ENCODE measurements around the gene SEZ6L2. TPM values are rescaled to one million over a fixed set of nuclear protein-coding genes. Genes with fewer than 3 reads are reported as not detected.
A peak's percentile ranks its signal among the peaks of the same experiment; 100 is the strongest.

SEZ6L2 gene
- total and polyA plus RNA-seq, 2 of the 13 experiments (the other 11 are each of a cell fraction or from before 2014, with no cell fraction given), result 14.9 to 16.9 TPM

DNA sequence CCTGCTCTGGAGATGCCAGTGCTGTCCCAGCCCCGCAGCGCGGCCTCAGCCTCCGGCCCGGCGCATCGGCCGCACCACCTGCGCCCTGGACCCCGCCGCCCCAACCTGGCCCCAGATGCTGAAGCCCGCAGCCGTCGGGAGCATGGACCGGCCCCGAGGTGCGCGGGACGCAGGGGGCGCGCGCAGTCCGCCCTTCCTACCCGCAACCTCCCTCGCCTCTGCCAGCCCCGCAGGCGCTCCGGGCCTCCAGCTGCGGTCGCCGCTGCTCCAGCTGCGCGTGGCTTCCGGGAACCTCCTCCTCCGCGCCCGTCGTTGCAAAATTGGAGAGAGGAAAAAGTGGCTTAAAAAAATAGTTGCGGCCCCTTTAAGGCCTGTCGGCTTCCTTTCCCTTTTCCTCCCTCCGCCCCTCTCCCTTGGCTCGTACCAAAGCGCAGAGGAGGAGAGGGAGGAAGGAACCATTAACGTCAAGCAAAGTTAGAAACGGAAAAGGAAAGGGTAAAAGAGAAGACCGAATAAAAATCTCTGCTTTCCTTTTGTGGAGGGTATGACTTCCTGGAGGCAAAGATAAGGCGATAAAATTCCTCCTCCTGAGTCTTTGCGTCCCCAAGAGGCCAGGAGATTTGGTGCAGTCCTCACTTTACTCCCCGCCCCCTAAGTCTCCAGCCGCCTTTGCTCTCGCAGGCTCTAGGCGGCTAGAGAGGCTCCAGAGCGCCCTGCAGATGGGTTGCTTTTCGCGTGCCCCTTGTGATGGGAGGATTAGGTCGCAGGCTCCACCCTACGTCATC, 36.3 kb downstream of the SEZ6L2 start, which contains the start of gene CDIPT (continued):
- TF ChIP-seq PLSCR1 (CRISPR knock-in tag; IDR thresholded peaks at IDR 0.05; ENCODE audit: borderline replicate concordance) (no peak), RORA (CRISPR knock-in tag; IDR thresholded peaks at IDR 0.05) (no peak), ZNF329 (CRISPR knock-in tag; IDR thresholded peaks at IDR 0.05; ENCODE audit: low read depth) (0 out of 2 replicates have a peak, but pooled peaks have one; percentile 52), AHR (CRISPR knock-in tag; IDR thresholded peaks at IDR 0.05) (no peak), ZNF674 (CRISPR knock-in tag; IDR thresholded peaks at IDR 0.05; ENCODE audit: low read depth) (no peak), FOXK1 (CRISPR knock-in tag; IDR thresholded peaks at IDR 0.05; ENCODE audit: borderline replicate concordance, low read depth) (no peak; the same call in 1 of the 2 replicates), ZNF703 (CRISPR knock-in tag; IDR thresholded peaks at IDR 0.05; ENCODE audit: borderline replicate concordance) (0 out of 2 replicates have a peak, but pooled peaks have one; percentile 12), POLR2AphosphoS2 (IDR thresholded peaks at IDR 0.05; ENCODE audit: low read depth, low read length) (no peak), ZNF20 (CRISPR knock-in tag; IDR thresholded peaks at IDR 0.05) (no peak), HNRNPL (IDR thresholded peaks at IDR 0.05; ENCODE audit: low read depth, low read length) (peak; percentile 28; the same call in 1 of the 2 replicates), ZNF556 (CRISPR knock-in tag; IDR thresholded peaks at IDR 0.05; ENCODE audit: borderline replicate concordance) (peak; percentile 90), ZBTB10 (CRISPR knock-in tag; IDR thresholded peaks at IDR 0.05; ENCODE audit: borderline replicate concordance) (no peak), ZNF512B (CRISPR knock-in tag; IDR thresholded peaks at IDR 0.05; ENCODE audit: borderline replicate concordance) (peak; percentile 70; the same call in 1 of the 2 replicates), ZNF160 (CRISPR knock-in tag; IDR thresholded peaks at IDR 0.05) (no peak), ZNF766 (CRISPR knock-in tag; IDR thresholded peaks at IDR 0.05; ENCODE audit: borderline replicate concordance) (no peak), ZNF121 (CRISPR knock-in tag; IDR thresholded peaks at IDR 0.05) (0 out of 2 replicates have a peak, but pooled peaks have one; percentile 45), ZNF768 (CRISPR knock-in tag; IDR thresholded peaks at IDR 0.05) (peak; percentile 50; the same call in 1 of the 2 replicates)
- TF ChIP-seq, protein P1, sequence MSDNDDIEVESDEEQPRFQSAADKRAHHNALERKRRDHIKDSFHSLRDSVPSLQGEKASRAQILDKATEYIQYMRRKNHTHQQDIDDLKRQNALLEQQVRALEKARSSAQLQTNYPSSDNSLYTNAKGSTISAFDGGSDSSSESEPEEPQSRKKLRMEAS (IDR thresholded peaks at IDR 0.05), result peak; percentile 81
- TF ChIP-seq, protein P2, sequence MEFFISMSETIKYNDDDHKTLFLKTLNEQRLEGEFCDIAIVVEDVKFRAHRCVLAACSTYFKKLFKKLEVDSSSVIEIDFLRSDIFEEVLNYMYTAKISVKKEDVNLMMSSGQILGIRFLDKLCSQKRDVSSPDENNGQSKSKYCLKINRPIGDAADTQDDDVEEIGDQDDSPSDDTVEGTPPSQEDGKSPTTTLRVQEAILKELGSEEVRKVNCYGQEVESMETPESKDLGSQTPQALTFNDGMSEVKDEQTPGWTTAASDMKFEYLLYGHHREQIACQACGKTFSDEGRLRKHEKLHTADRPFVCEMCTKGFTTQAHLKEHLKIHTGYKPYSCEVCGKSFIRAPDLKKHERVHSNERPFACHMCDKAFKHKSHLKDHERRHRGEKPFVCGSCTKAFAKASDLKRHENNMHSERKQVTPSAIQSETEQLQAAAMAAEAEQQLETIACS (CRISPR knock-in tag; IDR thresholded peaks at IDR 0.05), result no peak; the same call in 1 of the 2 replicates

All from HepG2 (cell line).